GM23338 (cell line): ENCODE measurements around the gene R3HDM4. TPM values are rescaled to one million over a fixed set of nuclear protein-coding genes. Genes with fewer than 3 reads are reported as not detected.
A peak's percentile ranks its signal among the peaks of the same experiment; 100 is the strongest.

ENCODE experiments used
- ATAC-seq: fragments of 200-7000 bp; cut with Tn5 transposase; 3 replicates; pipeline ENCODE4 v1.9.1; 2020
- DNase-seq: peaks from one replicate; pipeline ENCODE4 v3.0.0-alpha.2; 2015; ENCODE audit warnings: low spot score
- H2AFZ ChIP-seq: fragments of 200-600 bp; sonication (generic); 2 replicates; pipeline ENCODE4 v1.8.0; 2016; ENCODE audit warnings: antibody characterized with exemption, mild to moderate bottlenecking, moderate library complexity
- H3F3A ChIP-seq: fragments of 200-600 bp; sonication (generic); replicated peaks from 2 replicates; pipeline ENCODE4 v1.8.0; 2017; ENCODE audit warnings: antibody characterized with exemption, mixed run types, low read depth
- H3K27ac ChIP-seq: fragments of 200-600 bp; sonication (generic); 2 replicates; pipeline ENCODE4 v1.6.1; 2016; ENCODE audit warnings: low read depth
- H3K27me3 ChIP-seq: fragments of 200-600 bp; sonication (generic); 2 replicates; pipeline ENCODE4 v1.8.0; 2016; ENCODE audit warnings: mild to moderate bottlenecking, mixed run types, moderate library complexity; ENCODE audit not compliant: insufficient read depth
- H3K36me3 ChIP-seq: fragments of 200-600 bp; sonication (generic); 2 replicates; pipeline ENCODE4 v1.8.0; 2016; ENCODE audit warnings: mild to moderate bottlenecking; ENCODE audit not compliant: insufficient read depth
- H3K4me1 ChIP-seq: fragments of 200-600 bp; sonication (generic); 2 replicates; pipeline ENCODE4 v1.8.0; 2016; ENCODE audit warnings: mild to moderate bottlenecking, moderate library complexity; ENCODE audit not compliant: insufficient read depth
- H3K4me2 ChIP-seq: fragments of 200-600 bp; sonication (generic); 2 replicates; pipeline ENCODE4 v1.7.1; 2017; ENCODE audit warnings: mixed run types
- H3K4me3 ChIP-seq: fragments of 200-600 bp; sonication (generic); 2 replicates; pipeline ENCODE4 v1.6.1; 2016; ENCODE audit warnings: mixed run types
- H3K79me2 ChIP-seq: fragments of 200-600 bp; sonication (generic); replicated peaks from 2 replicates; pipeline ENCODE4 v1.8.0; 2017; ENCODE audit warnings: mild to moderate bottlenecking; ENCODE audit not compliant: insufficient read depth
- H3K9me2 ChIP-seq: fragments of 200-600 bp; sonication (generic); 2 replicates; pipeline ENCODE4 v1.8.0; 2017; ENCODE audit not compliant: insufficient read depth
- H4K20me1 ChIP-seq: fragments of 200-600 bp; sonication (generic); replicated peaks from 2 replicates; pipeline ENCODE4 v1.8.0; 2017; ENCODE audit warnings: mild to moderate bottlenecking; ENCODE audit not compliant: insufficient read depth
- H3K27ac Mint-ChIP-seq: 2 replicates; pipeline ENCODE4 v1.8.0; 2020; ENCODE audit warnings: inconsistent platforms, mild to moderate bottlenecking, moderate library complexity, mixed read lengths
- H3K27me3 Mint-ChIP-seq: 3 replicates; pipeline ENCODE4 v1.8.0; 2022; ENCODE audit warnings: low read depth, mild to moderate bottlenecking, moderate library complexity, mixed read lengths, inconsistent platforms; ENCODE audit not compliant: insufficient read depth, poor library complexity
- H3K36me3 Mint-ChIP-seq: 3 replicates; pipeline ENCODE4 v1.8.0; 2021; ENCODE audit warnings: low read depth, mild to moderate bottlenecking, inconsistent platforms, moderate library complexity, mixed read lengths
- H3K4me1 Mint-ChIP-seq: 3 replicates; pipeline ENCODE4 v1.8.0; 2020; ENCODE audit warnings: mild to moderate bottlenecking, inconsistent platforms, mixed read lengths
- H3K4me3 Mint-ChIP-seq: 3 replicates; pipeline ENCODE4 v1.8.0; 2021; ENCODE audit warnings: moderate library complexity, mild to moderate bottlenecking, inconsistent platforms, mixed read lengths
- H3K9me3 Mint-ChIP-seq: 3 replicates; pipeline ENCODE4 v1.8.0; 2020; ENCODE audit warnings: moderate library complexity, mild to moderate bottlenecking, inconsistent platforms, mixed read lengths
- CREB1 ChIP-seq: fragments of 250-450 bp; sonication (Bioruptor Pico); IDR thresholded peaks from 2 replicates; pipeline ENCODE4 v1.5.0; 2020; ENCODE audit warnings: low read depth, mild to moderate bottlenecking, moderate library complexity
- ETS1 ChIP-seq: IDR thresholded peaks from 2 replicates; pipeline ENCODE4 v1.6.1; 2016; ENCODE audit warnings: antibody characterized with exemption
- EZH2 ChIP-seq: fragments of 200-600 bp; sonication (generic); IDR thresholded peaks from one replicate; pipeline ENCODE4 v1.8.0; 2017; ENCODE audit warnings: antibody characterized with exemption, mild to moderate bottlenecking, low read depth; ENCODE audit not compliant: unreplicated experiment
- JUNB ChIP-seq: IDR thresholded peaks from one replicate; pipeline ENCODE4 v1.6.1; 2016; ENCODE audit warnings: antibody characterized with exemption; ENCODE audit not compliant: unreplicated experiment
- NANOG ChIP-seq: IDR thresholded peaks from 2 replicates; pipeline ENCODE4 v1.6.1; 2016; ENCODE audit warnings: antibody characterized with exemption, borderline replicate concordance
- POLR2AphosphoS5 ChIP-seq: IDR thresholded peaks from 2 replicates; pipeline ENCODE4 v1.6.1; 2016; ENCODE audit warnings: antibody characterized with exemption, low read depth
- STAT1 ChIP-seq: IDR thresholded peaks from one replicate; pipeline ENCODE4 v1.6.1; 2016; ENCODE audit warnings: antibody characterized with exemption; ENCODE audit not compliant: unreplicated experiment
- ZNF331 ChIP-seq: fragments of 250-450 bp; sonication (Bioruptor Pico); IDR thresholded peaks from 2 replicates; pipeline ENCODE4 v1.5.0; 2020; ENCODE audit warnings: low read depth, mild to moderate bottlenecking, moderate library complexity
- polyA plus RNA-seq: library from polyadenylated mRNA; unstranded; fragments of >200 nt; fragmentation: Nextera tagmentation; extraction: Ambion mirVana; gene quantifications from 2 replicates; pipeline ENCODE4 v1.2.1, GENCODE V29; 2016
- total RNA-seq: library from RNA; depleted of rRNA; stranded (reverse); fragments of >200 nt; shearing (Covaris generic); gene quantifications from 2 replicates; pipeline ENCODE4 v1.2.3, GENCODE V29; 2014
- TF ChIP-seq, protein P1 (sequence below): fragments of 250-450 bp; sonication (Bioruptor Pico); IDR thresholded peaks from 2 replicates; pipeline ENCODE4 v1.5.0; 2020; ENCODE audit warnings: mild to moderate bottlenecking, moderate library complexity

The R3HDM4 gene
- total and polyA plus RNA-seq, 2 experiments from 2014 or later: 76.5 to 87.1 TPM

GRCh38 chr19:926323-926588 lies 13.2 kb upstream of the R3HDM4 start (continued):
- TF ChIP-seq CREB1: no peak
- TF ChIP-seq STAT1: no peak
- no peak for TF ChIP-seq NANOG
- no peak for TF ChIP-seq EZH2
- TF ChIP-seq, protein P1, sequence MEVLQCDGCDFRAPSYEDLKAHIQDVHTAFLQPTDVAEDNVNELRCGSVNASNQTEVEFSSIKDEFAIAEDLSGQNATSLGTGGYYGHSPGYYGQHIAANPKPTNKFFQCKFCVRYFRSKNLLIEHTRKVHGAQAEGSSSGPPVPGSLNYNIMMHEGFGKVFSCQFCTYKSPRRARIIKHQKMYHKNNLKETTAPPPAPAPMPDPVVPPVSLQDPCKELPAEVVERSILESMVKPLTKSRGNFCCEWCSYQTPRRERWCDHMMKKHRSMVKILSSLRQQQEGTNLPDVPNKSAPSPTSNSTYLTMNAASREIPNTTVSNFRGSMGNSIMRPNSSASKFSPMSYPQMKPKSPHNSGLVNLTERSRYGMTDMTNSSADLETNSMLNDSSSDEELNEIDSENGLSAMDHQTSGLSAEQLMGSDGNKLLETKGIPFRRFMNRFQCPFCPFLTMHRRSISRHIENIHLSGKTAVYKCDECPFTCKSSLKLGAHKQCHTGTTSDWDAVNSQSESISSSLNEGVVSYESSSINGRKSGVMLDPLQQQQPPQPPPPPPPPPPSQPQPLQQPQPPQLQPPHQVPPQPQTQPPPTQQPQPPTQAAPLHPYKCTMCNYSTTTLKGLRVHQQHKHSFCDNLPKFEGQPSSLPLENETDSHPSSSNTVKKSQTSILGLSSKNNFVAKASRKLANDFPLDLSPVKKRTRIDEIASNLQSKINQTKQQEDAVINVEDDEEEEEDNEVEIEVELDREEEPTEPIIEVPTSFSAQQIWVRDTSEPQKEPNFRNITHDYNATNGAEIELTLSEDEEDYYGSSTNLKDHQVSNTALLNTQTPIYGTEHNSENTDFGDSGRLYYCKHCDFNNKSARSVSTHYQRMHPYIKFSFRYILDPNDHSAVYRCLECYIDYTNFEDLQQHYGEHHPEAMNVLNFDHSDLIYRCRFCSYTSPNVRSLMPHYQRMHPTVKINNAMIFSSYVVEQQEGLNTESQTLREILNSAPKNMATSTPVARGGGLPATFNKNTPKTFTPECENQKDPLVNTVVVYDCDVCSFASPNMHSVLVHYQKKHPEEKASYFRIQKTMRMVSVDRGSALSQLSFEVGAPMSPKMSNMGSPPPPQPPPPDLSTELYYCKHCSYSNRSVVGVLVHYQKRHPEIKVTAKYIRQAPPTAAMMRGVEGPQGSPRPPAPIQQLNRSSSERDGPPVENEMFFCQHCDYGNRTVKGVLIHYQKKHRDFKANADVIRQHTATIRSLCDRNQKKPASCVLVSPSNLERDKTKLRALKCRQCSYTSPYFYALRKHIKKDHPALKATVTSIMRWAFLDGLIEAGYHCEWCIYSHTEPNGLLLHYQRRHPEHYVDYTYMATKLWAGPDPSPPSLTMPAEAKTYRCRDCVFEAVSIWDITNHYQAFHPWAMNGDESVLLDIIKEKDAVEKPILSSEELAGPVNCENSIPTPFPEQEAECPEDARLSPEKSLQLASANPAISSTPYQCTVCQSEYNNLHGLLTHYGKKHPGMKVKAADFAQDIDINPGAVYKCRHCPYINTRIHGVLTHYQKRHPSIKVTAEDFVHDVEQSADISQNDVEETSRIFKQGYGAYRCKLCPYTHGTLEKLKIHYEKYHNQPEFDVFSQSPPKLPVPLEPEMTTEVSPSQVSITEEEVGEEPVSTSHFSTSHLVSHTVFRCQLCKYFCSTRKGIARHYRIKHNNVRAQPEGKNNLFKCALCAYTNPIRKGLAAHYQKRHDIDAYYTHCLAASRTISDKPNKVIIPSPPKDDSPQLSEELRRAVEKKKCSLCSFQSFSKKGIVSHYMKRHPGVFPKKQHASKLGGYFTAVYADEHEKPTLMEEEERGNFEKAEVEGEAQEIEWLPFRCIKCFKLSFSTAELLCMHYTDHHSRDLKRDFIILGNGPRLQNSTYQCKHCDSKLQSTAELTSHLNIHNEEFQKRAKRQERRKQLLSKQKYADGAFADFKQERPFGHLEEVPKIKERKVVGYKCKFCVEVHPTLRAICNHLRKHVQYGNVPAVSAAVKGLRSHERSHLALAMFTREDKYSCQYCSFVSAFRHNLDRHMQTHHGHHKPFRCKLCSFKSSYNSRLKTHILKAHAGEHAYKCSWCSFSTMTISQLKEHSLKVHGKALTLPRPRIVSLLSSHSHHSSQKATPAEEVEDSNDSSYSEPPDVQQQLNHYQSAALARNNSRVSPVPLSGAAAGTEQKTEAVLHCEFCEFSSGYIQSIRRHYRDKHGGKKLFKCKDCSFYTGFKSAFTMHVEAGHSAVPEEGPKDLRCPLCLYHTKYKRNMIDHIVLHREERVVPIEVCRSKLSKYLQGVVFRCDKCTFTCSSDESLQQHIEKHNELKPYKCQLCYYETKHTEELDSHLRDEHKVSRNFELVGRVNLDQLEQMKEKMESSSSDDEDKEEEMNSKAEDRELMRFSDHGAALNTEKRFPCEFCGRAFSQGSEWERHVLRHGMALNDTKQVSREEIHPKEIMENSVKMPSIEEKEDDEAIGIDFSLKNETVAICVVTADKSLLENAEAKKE: no peak
- no peak for TF ChIP-seq ETS1

GRCh38 chr19:925526-926322 lies 12.7 kb upstream of the R3HDM4 start, which contains the start of gene ARID3A:
TSS of gene ARID3A (plus strand) at chr19:926035. CDS start at chr19:929529, 3,494 bp downstream.
- peak; percentile 92 for DNase-seq
- Histone ChIP-seq H3F3A (peaks cover 15% of the 10 kb centered on the region; the same call in 1 of the 2 replicates), H3K36me3 (no peaks in the 10 kb centered on the region; the same call in 1 of the 2 replicates), H3K4me2 (peak within 1 kb of the TSS; percentile 91), H3K27ac (peak within 1 kb of the TSS; percentile 83; the same call in 1 of the 2 replicates), H2AFZ (peak within 1 kb of the TSS; percentile 80), H3K27me3 (peaks cover 17% of the 10 kb centered on the region), H3K79me2 (peaks cover 27% of the 10 kb centered on the region), H3K9me2 (no peaks in the 10 kb centered on the region), H3K4me3 (peak within 1 kb of the TSS; percentile 89), H4K20me1 (no peaks in the 10 kb centered on the region; the same call in none of the 2 replicates), H3K4me1 (peaks cover 10% of the 10 kb centered on the region)
- peaks cover 18% of the 10 kb centered on the region for H3K27me3 Mint-ChIP-seq
- peak; percentile 4 for ATAC-seq
- peaks cover 8% of the 10 kb centered on the region; the same call in 2 of the 3 replicates for H3K4me1 Mint-ChIP-seq
- TF ChIP-seq POLR2AphosphoS5: no peak
- TF ChIP-seq ZNF331 (CRISPR knock-in tag): no peak
- TF ChIP-seq JUNB: peak; percentile 95
- TF ChIP-seq CREB1: 0 out of 2 replicates have a peak, but pooled peaks have one; percentile 2
- TF ChIP-seq STAT1: no peak
- no peaks in the 10 kb centered on the region; the same call in 2 of the 3 replicates for H3K9me3 Mint-ChIP-seq
- no peak within 1 kb of the TSS for H3K27ac Mint-ChIP-seq
- peak within 1 kb of the TSS; percentile 85 for H3K4me3 Mint-ChIP-seq
- peaks cover 7% of the 10 kb centered on the region; the same call in 2 of the 3 replicates for H3K36me3 Mint-ChIP-seq
